HTERT RPE-1 (cell line): Measurements from ENCODE around the gene HPSE2.
"Not testable (repeated sequence)": the region's sequence is repeated elsewhere in the genome, so short reads cannot be mapped to it uniquely, and the experiment has no call there.

Experiments used
- in situ Hi-C: fragments of 300-500 bp; cut with MboI; formaldehyde crosslinking; loops from 4 replicates; pipeline ENCODE4 v1.14.3; 2020; ENCODE audit warnings: low sequenced_read_pairs

HPSE2 gene

GRCh38 chr10:98921316-98921715, 314.3 kb downstream of the HPSE2 start:
- in situ Hi-C loops, result no loop called here

GRCh38 chr10:98920807-98921206, 314.8 kb downstream of the HPSE2 start:
- in situ Hi-C loops, result no loop called here

- in situ Hi-C loops, result no loop called here
These were observed 315.3 kb downstream of the HPSE2 start for GRCh38 chr10:98920360-98920759.

DNA sequence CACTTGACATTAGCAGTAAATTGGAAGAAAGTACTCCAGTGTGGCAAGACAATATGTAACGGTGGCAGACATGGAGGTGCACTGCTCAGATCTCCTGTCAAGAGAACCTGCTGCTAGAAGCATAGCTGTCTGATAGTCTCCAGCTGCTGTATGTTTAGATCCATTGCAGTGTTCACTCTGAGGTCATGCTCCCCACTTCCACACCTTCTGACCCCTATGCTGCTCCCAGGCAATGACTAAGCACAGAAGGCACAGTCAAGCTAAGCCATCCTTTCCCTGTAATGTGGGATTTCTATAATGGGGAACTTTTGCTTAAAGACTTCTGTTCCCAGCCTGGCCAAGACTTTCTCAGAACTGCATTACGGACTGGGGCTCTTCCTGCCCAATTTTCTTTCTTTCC, 315.8 kb downstream of the HPSE2 start:
- in situ Hi-C loops, result no loop called here

GRCh38 chr10:98917828-98918227, 317.8 kb downstream of the HPSE2 start:
- in situ Hi-C loops, result no loop called here

GRCh38 chr10:98916526-98917125, 319.0 kb downstream of the HPSE2 start:
- in situ Hi-C loops, result no loop called here

GRCh38 chr10:98915911-98916310, 319.7 kb downstream of the HPSE2 start:
- in situ Hi-C loops, result no loop called here

DNA sequence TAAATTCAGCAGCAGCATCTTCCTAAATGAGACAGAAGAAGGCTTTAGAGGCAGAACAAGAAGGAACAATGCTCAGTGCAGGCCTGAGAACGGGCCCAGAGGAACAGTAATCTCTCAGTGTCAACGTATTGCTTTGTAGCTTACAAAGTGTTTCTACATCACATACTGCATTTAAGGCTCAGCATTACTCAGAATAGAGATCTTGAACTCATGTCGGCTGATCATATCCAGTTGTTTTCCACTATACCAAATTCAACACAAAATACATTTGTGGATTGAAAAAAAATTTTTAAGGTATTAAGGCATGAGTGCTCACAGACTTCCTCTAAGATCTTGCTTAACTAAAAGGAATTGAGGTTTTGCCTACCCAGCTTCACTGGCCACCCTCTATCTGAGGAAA, 325.1 kb downstream of the HPSE2 start:
- in situ Hi-C loops, result no loop called here

- in situ Hi-C loops, result no loop called here
These were observed 325.6 kb downstream of the HPSE2 start for GRCh38 chr10:98910048-98910447.

DNA sequence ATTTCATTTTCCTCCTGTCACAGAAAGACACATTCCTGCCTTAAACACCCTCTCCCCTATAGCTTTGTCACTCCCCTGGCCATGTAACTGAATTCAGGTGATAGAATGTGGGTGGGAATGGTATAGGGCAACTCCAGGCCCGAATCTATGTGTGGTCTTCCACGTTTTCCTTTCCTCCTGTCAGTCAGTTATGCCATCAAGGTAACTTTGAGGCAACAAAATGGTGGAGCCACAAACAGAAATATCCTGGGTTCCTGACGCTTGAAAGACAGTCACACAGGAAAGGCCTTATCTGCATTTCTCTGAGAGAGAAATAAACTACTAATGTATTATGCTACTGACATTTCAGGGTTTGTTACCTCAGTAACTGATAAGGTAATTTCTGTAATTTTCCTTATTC, 326.8 kb downstream of the HPSE2 start:
- in situ Hi-C loops, result no loop called here

- in situ Hi-C loops, result not testable (repeated sequence)
These were observed 327.4 kb downstream of the HPSE2 start for GRCh38 chr10:98908247-98908646.

DNA sequence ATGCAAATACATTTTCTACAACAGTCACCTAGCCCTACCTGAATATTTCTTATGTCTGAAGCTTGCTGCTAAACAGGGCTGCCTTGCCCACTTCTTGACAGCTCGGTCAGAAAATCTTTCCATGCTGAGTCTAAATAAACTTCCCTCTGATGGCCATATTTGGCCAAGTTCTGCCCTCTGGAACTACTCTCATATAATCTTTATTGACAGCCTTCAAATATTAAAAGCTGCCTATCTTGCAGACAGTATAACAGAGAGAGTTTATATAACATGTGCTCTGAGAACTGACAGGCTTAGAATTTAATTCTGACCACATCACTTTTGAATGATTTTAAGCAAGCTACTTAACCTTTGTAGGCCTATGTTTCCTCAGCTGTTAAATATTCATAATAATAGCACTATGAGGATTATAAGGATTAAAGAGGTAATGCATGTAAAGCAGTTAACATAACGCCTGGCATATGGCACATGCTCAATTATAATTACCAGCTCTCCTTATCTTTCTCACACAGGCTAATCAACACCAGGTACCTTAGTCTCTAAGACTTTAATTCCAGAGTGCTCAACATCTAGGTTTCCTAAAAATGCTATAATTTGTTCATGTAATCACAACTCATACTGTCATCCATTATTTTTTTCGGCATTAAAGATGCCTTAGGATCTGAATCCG, 334.1 kb downstream of the HPSE2 start:
- in situ Hi-C loops, result no loop called here

DNA sequence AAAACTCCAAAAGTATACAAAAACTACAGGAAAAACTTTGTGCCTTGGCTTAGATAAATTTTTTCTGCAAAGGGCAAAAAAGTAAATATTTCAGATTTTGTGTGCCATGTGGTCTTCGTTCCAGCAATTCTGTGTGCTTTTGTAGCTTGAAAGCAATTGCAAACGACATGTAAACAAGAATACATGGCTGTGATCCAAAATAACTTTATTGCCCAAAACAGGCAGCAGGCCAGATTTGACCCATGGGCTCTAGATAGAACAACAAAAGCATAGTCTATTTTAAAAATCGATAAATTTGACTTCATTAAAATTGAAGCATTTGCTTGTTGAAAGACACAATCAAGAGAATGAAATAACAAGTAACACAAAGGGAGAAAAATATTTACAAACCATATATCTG, 336.6 kb downstream of the HPSE2 start:
- in situ Hi-C loops, result no loop called here

DNA sequence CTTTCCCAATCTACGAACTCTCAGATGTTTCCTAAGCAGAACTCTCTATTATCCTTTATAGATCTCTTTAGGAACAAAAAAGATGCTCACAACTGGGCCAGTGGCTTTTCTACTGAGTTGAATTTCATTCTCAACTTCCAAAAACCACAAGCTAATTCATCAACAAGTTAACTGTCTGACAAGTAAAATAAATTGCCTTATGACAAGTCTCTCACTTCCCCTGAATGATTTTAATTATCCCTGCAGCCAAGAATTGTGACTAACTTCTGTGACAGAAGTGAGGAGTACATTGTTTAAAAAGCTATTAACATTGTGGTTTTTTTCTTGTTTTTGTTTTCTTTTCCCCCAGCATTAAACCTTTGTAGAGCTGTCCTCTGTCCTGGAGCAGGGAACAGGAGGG, 343.1 kb downstream of the HPSE2 start:
- in situ Hi-C loops, result no loop called here

DNA sequence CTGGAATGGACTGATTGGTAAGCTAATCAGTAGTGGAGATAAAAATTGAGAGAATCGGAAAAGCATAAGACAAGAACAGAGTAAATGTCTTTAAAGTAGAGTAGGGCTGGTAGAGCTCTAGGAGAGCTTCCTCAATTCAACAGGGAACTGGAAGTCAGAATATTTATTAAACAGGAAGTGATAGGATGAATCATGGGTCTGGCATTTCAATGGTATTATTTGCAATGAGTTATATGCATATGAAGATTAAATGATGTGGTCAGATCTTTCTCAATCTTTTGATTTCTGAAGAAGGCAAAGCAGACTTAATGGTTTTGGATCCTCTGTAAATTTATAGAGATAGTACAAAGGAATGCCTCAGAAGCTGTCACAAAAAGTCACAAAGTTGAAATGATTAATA, 349.0 kb downstream of the HPSE2 start:
- in situ Hi-C loops, result no loop called here

DNA sequence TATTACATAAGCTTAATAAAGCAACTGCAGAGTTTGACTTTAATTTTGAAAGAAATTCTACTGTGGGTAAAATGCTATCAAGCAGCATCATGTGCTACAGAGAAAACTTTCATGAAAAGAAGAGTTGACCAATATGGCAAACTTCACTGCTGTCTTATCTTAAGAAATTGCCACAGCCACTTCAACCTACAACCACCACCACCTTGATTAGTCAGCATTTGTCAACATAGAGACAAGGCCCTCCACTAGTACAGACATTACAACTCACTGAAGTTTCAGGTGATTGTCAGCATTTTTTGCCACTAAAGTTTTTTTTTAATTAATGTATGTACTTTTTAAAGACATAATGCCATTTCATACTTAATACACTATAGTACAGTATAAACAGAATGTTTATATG, 350.3 kb downstream of the HPSE2 start:
- in situ Hi-C loops, result no loop called here

DNA sequence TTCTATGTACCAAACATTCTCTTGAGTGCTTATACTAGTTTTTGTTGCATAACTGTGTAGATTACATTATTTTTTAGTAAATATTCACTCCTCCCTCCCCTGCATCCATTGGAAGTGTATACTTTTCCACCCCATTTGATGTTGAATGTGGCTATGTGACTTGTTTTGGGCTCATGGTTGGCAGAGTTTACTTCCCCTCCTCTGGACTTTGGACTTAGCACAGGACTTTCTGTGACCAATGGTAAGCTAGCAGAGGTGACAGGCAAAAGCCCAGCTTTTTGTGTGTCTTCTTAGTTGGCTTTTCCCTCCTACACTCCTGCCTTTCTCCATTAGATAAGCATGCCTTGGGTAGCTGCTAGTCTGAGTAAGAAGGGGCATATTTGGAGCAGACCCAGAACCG, 353.9 kb downstream of the HPSE2 start:
- in situ Hi-C loops, result no loop called here

GRCh38 chr10:98880971-98881370, 354.7 kb downstream of the HPSE2 start:
- in situ Hi-C loops, result no loop called here

DNA sequence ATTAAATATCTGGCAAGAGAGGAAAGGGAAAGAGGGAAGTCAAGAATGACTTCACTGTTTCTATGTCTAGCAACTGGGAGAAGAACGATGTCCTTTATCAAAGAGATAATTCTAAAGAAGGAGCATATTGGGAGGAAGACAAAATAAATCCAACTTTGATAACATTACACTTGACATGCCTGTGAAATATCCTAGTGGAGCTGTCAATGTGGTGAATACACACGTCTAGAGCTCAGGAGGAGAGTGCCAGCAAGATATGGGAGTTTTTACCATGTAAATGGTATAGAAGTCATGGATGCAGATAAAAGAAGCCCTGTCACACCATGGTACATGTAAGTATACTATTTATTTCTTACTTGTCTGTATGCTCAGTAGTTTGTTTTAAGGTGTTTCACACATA, 356.7 kb downstream of the HPSE2 start:
- in situ Hi-C loops, result no loop called here

DNA sequence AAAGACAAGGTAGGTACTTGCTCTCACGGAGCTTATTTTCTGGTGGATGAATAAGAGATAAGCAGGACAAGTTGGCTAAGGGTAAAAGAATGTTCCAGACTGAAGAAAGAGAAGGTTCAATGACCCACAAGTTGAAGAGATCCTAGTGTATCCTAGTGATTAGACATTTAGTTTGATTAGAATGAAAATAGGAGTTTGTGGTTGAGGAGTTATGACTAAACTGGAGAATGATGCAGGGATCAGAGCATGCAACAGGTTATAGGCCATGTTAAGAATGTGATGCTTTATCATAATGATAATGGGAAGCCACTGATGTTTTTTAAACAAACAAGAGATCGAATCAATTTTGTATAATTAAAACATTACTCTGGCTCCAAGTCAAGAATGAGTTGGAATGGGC, 357.2 kb downstream of the HPSE2 start:
- in situ Hi-C loops, result no loop called here

- in situ Hi-C loops, result no loop called here
These were observed 373.7 kb downstream of the HPSE2 start for GRCh38 chr10:98861962-98862361.

DNA sequence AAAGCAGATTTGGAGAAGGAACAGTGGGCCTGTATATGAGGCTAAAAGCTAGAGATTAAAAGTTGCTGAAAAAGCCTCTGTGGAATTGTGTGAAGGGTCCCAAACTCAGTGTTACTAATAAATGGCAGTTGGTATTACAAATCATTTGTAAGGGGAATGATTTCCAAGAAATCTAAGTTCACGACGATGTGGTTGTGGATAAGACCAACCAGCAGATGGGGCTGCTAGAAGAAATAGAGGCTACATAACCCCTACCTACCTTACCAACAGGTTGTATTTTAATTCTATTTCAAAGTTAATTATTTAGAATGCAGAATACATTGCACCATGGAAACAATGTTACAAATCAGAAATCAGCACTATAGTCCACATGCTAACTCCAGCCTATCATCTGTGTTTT, 377.1 kb downstream of the HPSE2 start:
- in situ Hi-C loops, result no loop called here
